GM23248 (cell line): Measurements from ENCODE around the gene DUSP2. TPM values are rescaled to one million over a fixed set of nuclear protein-coding genes. Genes with fewer than 3 reads are reported as not detected.

Experiments
- DNase-seq: peaks from one replicate; pipeline ENCODE4 v3.0.0-alpha.2; 2015
- H2AFZ ChIP-seq: fragments of 200-600 bp; sonication (generic); 2 replicates; pipeline ENCODE4 v1.6.1; 2016; ENCODE audit warnings: antibody characterized with exemption
- H3F3A ChIP-seq: fragments of 200-600 bp; sonication (generic); 2 replicates; pipeline ENCODE4 v1.6.1; 2016; ENCODE audit warnings: mild to moderate bottlenecking, antibody characterized with exemption, mixed run types; ENCODE audit not compliant: insufficient read depth
- H3K27ac ChIP-seq: fragments of 200-600 bp; sonication (generic); 2 replicates; pipeline ENCODE4 v1.5.1; 2016; ENCODE audit warnings: mild to moderate bottlenecking
- H3K27me3 ChIP-seq: fragments of 200-600 bp; sonication (generic); replicated peaks from 2 replicates; pipeline ENCODE4 v1.6.1; 2016; ENCODE audit warnings: mild to moderate bottlenecking; ENCODE audit not compliant: insufficient read depth
- H3K36me3 ChIP-seq: fragments of 200-600 bp; sonication (generic); 2 replicates; pipeline ENCODE4 v1.6.1; 2016; ENCODE audit warnings: low read depth, mild to moderate bottlenecking
- H3K4me1 ChIP-seq: fragments of 200-600 bp; sonication (generic); 2 replicates; pipeline ENCODE4 v1.6.1; 2016; ENCODE audit warnings: mild to moderate bottlenecking; ENCODE audit not compliant: insufficient read depth
- H3K4me2 ChIP-seq: fragments of 200-600 bp; sonication (generic); one replicate; pipeline ENCODE4 v1.6.1; 2016; ENCODE audit warnings: mild to moderate bottlenecking; ENCODE audit not compliant: unreplicated experiment
- H3K4me3 ChIP-seq: fragments of 200-600 bp; sonication (generic); 2 replicates; pipeline ENCODE4 v1.5.1; 2016; ENCODE audit warnings: mild to moderate bottlenecking
- H3K79me2 ChIP-seq: fragments of 200-600 bp; sonication (generic); 2 replicates; pipeline ENCODE4 v1.6.1; 2016; ENCODE audit warnings: mild to moderate bottlenecking; ENCODE audit not compliant: insufficient read depth
- H3K9ac ChIP-seq: fragments of 200-600 bp; sonication (generic); 2 replicates; pipeline ENCODE4 v1.6.1; 2016; ENCODE audit warnings: mild to moderate bottlenecking
- H3K9me2 ChIP-seq: fragments of 200-600 bp; sonication (generic); 2 replicates; pipeline ENCODE4 v1.6.1; 2016; ENCODE audit warnings: mixed run types, mild to moderate bottlenecking, moderate library complexity; ENCODE audit not compliant: insufficient read depth
- H3K9me3 ChIP-seq: fragments of 200-600 bp; sonication (generic); one replicate; pipeline ENCODE4 v1.6.1; 2017; ENCODE audit warnings: low read depth
- H4K20me1 ChIP-seq: fragments of 200-600 bp; sonication (generic); 2 replicates; pipeline ENCODE4 v1.6.0; 2016; ENCODE audit not compliant: insufficient read depth
- EZH2 ChIP-seq: fragments of 200-600 bp; sonication (generic); IDR thresholded peaks from 2 replicates; pipeline ENCODE4 v1.6.1; 2018; ENCODE audit warnings: antibody characterized with exemption, mild to moderate bottlenecking; ENCODE audit not compliant: insufficient read depth, poor library complexity, severe bottlenecking
- EZH2phosphoT487 ChIP-seq: fragments of 200-600 bp; sonication (generic); IDR thresholded peaks from 2 replicates; pipeline ENCODE4 v1.6.1; 2018; ENCODE audit warnings: antibody characterized with exemption, moderate library complexity, mild to moderate bottlenecking, low read depth; ENCODE audit not compliant: insufficient read depth
- WGBS, 2 experiments: methylation state at CpG; one replicate each; pipeline ENCODE4 v1.1.6; 2015 to 2017; ENCODE audit warnings: low lambda C conversion rate in 2 of 2, low coverage in 1 of 2; ENCODE audit errors: missing lambda C conversion rate in 2 of 2; 5-methylcytosine and 5-hydroxymethylcytosine counted together
- in situ Hi-C: fragments of 300-500 bp; cut with MboI; formaldehyde crosslinking; loops from 2 replicates; pipeline ENCODE4 v1.15.0; 2020
- polyA plus RNA-seq: library from polyadenylated mRNA; unstranded; fragments of >200 nt; fragmentation: Nextera tagmentation; extraction: Ambion mirVana; gene quantifications from 2 replicates; pipeline ENCODE4 v1.2.1, GENCODE V29; 2016
- total RNA-seq: library from RNA; depleted of rRNA; stranded (reverse); fragments of >200 nt; shearing (Covaris generic); gene quantifications from 2 replicates; pipeline ENCODE4 v1.2.3, GENCODE V29; 2014

The DUSP2 gene
- total and polyA plus RNA-seq, 2 experiments from 2014 or later = 3.1 to 8.8 TPM

DNA sequence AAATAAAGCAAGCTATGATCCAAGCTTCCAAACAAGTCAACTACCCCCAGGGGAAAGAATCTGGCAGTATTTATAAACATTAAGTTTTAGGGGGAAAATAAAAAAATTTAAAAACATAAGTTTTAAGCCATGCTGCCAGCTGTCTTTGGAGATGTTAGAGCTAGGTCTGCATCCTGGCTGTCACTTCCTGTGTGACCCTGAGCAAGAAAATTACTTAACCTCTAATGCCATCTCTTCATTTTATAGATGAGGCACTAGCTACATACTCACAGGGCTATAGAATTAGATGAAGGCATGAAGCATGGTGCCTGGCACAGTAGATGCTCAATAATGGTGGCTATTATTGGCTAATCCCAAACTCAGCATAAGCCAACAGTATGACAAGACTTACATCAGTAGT is 35.3 kb upstream of the DUSP2 start:
- H3K36me3 ChIP-seq = peaks cover 10% of the 10 kb centered on the region; the same call in 1 of the 2 replicates
- DNase-seq = no peak
- H2AFZ ChIP-seq = no peak overlapping the region
- H3K4me1 ChIP-seq = peaks cover 9% of the 10 kb centered on the region
- peaks cover 6% of the 10 kb centered on the region for H3K79me2 ChIP-seq
- TF ChIP-seq EZH2phosphoT487 = no peak
- no peak for TF ChIP-seq EZH2
- no peak overlapping the region for H3K4me3 ChIP-seq
- in situ Hi-C loops = no loop called here
- no peak overlapping the region for H3K4me2 ChIP-seq
- H3K9ac ChIP-seq = no peak overlapping the region
- no peaks in the 10 kb centered on the region for H3K9me2 ChIP-seq
- H4K20me1 ChIP-seq = no peaks in the 10 kb centered on the region
- H3K9me3 ChIP-seq = no peaks in the 10 kb centered on the region
- H3K27me3 ChIP-seq = no peaks in the 10 kb centered on the region
- peaks cover 22% of the 10 kb centered on the region; the same call in 1 of the 2 replicates for H3F3A ChIP-seq
- no peak overlapping the region for H3K27ac ChIP-seq

DNA sequence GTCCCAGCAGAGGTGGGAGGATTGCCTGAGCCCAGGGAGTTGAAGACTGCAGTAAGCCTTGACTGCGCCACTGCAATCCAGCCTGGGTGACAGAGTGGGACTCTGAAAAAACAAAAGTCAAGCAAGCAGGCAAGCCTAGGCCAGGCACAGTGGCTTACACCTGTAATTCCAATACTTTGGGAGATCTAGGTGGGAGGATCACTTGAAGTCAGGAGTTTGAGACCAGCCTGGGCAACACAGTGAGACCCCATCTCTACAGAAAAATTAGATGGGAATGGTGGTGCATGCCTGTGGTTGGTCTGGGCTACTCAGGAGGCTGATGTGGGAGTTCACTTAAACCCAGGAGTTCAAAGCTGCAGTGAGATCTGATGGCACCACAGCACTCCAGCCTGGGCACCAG is 34.8 kb upstream of the DUSP2 start:
- Histone ChIP-seq H3K79me2 (peaks cover 4% of the 10 kb centered on the region), H3K9me2 (no peaks in the 10 kb centered on the region), H4K20me1 (no peaks in the 10 kb centered on the region), H3K4me3 (no peak overlapping the region), H3K27me3 (no peaks in the 10 kb centered on the region), H3K4me1 (peaks cover 9% of the 10 kb centered on the region), H3F3A (peaks cover 17% of the 10 kb centered on the region; the same call in 1 of the 2 replicates), H3K4me2 (no peak overlapping the region), H2AFZ (no peak overlapping the region), H3K9ac (no peak overlapping the region), H3K9me3 (no peaks in the 10 kb centered on the region), H3K36me3 (peaks cover 5% of the 10 kb centered on the region; the same call in 1 of the 2 replicates), H3K27ac (no peak overlapping the region)
- in situ Hi-C loops = no loop called here
- 94 to 100% methylated on average over 1 of the region's 1 CpG for WGBS, 2 experiments
- no peak for DNase-seq
- TF ChIP-seq EZH2phosphoT487 (no peak), EZH2 (no peak)

DNA sequence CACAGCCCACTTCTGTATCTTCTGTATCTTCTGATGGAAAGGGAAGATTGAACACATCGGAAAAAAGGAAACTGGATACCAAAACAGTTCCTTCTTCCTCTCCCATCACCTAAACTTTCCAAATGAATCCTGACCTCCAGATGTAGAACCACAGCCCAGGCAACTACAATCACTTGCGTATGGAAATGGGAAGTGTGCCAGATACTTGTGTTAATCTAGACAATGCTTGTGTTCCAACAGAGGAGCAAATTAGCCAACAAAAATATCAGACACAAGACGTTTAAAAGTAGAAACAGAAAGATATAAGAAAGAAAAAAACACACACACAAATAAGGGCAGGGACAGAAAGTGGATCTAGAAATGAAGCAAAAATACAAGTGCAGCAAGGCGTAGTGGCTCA is 31.4 kb upstream of the DUSP2 start:
- Histone ChIP-seq H3F3A (peaks cover 13% of the 10 kb centered on the region; the same call in 1 of the 2 replicates), H3K4me3 (no peak overlapping the region), H3K4me2 (no peak overlapping the region), H3K9me3 (no peaks in the 10 kb centered on the region), H3K27me3 (no peaks in the 10 kb centered on the region), H3K79me2 (no peaks in the 10 kb centered on the region), H3K27ac (no peak overlapping the region), H3K4me1 (peaks cover 9% of the 10 kb centered on the region), H3K36me3 (no peaks in the 10 kb centered on the region), H3K9me2 (no peaks in the 10 kb centered on the region), H2AFZ (no peak overlapping the region), H3K9ac (no peak overlapping the region), H4K20me1 (no peaks in the 10 kb centered on the region)
- no peak for DNase-seq
- 68 to 75% methylated on average over 4 of the region's 4 CpGs for WGBS, 2 experiments
- in situ Hi-C loops = no loop called here
- TF ChIP-seq EZH2 (no peak), EZH2phosphoT487 (no peak)

DNA sequence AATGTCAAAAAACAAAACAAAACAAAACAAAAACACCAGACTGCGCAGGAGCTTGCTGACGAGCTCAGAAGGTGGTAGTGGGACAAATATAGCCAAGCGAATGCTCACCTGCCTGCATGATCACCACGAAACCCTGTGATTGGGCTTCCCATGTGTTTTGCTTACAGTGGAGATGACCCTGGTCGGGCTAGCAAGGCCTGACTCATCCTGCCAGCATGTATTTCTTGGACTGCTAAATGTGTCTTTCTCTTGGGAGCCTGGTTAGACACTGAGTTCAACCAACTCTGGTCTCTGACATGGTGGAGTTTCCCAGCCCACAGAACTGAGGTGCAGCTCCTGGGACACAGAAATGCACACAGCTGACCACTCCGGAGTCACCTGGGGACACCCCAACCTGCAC is 30.7 kb upstream of the DUSP2 start:
- Histone ChIP-seq H2AFZ (no peak overlapping the region), H3K79me2 (no peaks in the 10 kb centered on the region), H3K9me3 (no peaks in the 10 kb centered on the region), H3K36me3 (no peaks in the 10 kb centered on the region), H3K27ac (no peak overlapping the region), H3K4me2 (no peak overlapping the region), H4K20me1 (no peaks in the 10 kb centered on the region), H3K4me3 (no peak overlapping the region), H3F3A (peaks cover 13% of the 10 kb centered on the region; the same call in 1 of the 2 replicates), H3K4me1 (peaks cover 9% of the 10 kb centered on the region), H3K9ac (no peak overlapping the region), H3K27me3 (no peaks in the 10 kb centered on the region), H3K9me2 (no peaks in the 10 kb centered on the region)
- no peak for TF ChIP-seq EZH2
- TF ChIP-seq EZH2phosphoT487 = no peak
- WGBS, 2 experiments = 73 to 84% methylated on average over 6 of the region's 6 CpGs
- DNase-seq = peak; percentile 74
- in situ Hi-C loops = no loop called here
